HG03135 (cell line): Measurements from ENCODE around the gene ZCCHC9.
A peak's percentile ranks its signal among the peaks of the same experiment; 100 is the strongest.
"Not testable (repeated sequence)": the region's sequence is repeated elsewhere in the genome, so short reads cannot be mapped to it uniquely, and the experiment has no call there.

Experiments
- ATAC-seq: cut with Tn5 transposase; IDR thresholded peaks from one replicate; pipeline ENCODE4 v1.9.1; 2021; ENCODE audit warnings: mild to moderate bottlenecking, moderate library complexity; ENCODE audit not compliant: unreplicated experiment

The ZCCHC9 gene

GRCh38 chr5:81301271-81302015, at the start of gene ZCCHC9:
ZCCHC9 (plus strand) TSS chr5:81301587; CDS start chr5:81304758, 3,171 bp downstream.
- peak; percentile 97 for ATAC-seq

DNA sequence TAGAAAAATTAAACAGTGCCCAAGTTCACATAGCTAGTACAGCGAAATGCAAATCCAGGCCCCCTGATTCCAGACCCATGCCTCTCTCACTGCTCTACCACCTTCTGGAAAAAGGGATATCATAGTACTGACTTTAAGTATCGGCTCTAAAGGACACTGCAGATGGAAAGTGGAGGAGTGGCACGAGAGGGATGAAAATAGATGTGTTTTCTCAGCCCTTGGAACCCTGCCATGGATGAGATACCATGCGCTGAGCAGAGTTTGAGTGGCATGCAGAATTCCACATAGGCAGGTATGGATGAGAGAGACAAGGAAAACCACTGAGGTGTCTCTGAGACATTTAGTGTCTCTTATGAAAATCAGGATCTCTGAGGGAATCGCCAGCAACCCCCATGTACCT, 49.5 kb upstream of the ZCCHC9 start:
- ATAC-seq: no peak

DNA sequence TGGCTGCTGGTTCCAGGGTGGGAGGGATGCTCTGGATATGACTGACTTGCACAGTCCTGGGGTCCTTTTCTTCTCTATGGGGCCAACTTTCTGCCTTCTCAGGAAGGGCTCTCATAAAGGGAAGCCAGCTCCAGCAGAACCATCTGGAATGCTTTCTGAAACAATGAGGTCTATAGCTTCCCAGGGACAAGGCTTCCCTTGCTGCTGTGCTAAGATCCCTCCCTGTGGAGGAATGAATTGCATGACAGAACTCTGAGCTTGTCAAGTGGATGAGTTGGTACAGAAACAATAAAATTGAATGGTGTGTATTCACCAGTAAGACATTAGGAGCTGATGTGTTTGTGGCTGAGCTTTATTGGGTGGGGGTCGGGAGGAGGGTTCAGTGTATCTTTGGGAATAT, 48.5 kb upstream of the ZCCHC9 start:
- ATAC-seq: no peak

DNA sequence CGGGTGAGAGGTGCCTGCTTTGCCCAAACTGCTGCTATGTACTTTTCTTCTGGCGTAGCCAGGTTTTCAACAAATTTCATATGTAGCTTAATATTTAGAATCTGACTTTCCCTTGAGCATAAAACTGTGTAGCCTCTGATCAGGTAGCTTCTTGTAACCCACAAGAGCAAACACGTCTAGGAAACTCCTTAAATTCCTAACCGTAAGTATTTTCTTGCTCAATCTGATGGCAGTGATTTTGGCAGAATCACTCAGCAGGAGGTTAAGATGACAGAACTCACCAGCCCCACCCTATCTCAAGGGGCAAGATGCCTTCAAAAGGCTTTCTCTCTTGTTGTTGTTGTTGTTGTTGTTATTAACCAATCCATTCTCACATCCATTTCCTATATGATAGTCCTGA, 47.5 kb upstream of the ZCCHC9 start:
- ATAC-seq: no peak

- no peak for ATAC-seq
Observed at GRCh38 chr5:81254886-81255559, 46.4 kb upstream of the ZCCHC9 start.

GRCh38 chr5:81256766-81257165, 44.6 kb upstream of the ZCCHC9 start:
- no peak for ATAC-seq

DNA sequence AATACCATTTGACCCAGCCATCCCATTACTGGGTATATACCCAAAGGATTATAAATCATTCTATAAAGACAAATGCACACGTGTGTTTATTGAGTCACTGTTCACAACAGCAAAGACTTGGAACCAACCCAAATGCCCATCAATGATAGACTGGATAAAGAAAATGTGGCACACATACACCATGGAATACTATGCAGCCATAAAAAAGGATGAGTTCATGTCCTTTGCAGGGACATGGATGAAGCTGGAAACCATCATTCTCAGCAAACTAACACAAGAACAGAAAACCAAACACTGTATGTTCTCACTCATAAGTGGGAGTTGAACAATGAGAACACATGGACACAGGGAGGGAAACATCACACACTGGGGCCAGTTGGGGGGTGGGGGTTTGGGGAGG, 38.6 kb upstream of the ZCCHC9 start:
- ATAC-seq: not testable (repeated sequence)

DNA sequence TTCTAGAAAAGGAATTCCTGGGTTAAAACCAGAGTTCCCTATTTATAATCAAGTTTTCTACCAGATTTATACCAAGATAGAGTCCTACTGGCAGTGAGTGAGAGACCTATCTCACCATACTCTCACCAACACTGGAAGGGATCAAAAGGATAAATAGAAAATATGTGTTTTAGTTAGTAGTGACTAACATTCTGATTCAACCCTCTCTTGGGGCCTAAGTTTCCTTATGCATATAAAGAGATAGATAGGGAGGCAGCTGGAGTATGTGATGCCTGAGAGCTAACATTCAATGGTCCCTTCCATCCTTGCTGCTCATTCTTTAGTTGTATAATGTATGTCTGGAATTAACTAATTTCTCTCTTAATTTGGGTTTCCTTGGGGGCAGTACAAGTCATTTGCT, 36.3 kb upstream of the ZCCHC9 start:
- no peak for ATAC-seq

GRCh38 chr5:81268521-81269196, 32.7 kb upstream of the ZCCHC9 start:
- ATAC-seq: no peak

DNA sequence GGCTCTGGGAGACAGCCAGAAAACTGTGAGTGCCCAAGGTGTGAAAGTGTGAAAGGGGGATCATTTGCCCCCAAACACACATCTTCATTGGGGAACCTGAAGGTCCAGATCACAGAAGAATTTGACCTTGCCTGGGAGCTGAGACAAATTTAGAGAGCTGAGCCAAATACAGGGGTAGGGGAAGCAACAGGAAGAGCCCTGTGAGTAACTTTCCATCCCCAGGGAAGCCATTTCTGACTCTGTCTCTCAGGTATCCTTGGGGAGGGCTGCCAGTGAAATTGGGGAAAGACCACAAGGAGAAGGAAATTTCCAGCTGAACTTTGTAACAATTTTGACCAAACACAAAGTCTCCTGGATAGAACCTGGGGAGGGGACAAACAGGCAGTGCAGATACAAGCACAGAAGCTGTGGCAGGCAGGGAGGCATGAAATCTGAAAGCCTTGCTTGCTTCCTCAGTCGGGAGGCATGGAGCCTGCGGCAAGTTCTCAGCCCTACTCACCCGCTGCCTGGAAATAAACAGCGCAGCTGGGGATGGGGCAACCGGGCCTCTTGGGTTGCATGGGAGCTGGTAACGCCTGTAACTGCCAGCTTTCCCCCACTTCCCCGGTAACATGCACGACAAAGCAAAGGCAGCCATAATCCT, 31.5 kb upstream of the ZCCHC9 start:
- no peak for ATAC-seq

DNA sequence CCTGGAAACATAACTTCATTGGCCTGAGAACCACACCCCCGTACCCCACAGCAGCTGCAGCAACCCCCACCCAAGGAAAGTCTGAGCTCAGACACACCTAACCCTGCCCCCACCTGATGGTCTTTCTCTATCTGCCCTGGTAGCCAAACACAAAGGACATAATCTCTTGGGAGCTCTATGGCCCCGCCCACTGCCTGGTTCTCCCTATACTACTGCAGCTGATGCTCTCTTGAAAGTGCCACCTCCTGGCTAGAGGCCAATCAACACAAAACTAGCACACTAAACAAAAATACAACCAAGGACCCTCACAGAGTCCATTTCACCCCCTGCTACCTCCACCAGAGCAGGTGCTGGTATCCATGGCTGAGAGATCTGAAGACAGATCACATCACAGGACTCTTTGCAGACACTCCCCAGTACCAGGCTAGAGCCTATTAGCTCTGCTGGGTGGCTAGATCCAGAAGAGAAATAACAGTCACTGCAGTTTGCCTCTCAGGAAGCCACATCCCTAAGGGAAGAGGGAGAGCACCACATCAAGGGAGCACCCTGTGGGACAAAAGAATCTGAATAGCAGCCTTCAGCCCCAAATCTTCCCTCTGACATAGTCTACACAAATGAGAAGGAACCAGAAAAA, 30.9 kb upstream of the ZCCHC9 start:
- not testable (repeated sequence) for ATAC-seq

- no peak for ATAC-seq
Observed at GRCh38 chr5:81283976-81284375, 17.4 kb upstream of the ZCCHC9 start.

DNA sequence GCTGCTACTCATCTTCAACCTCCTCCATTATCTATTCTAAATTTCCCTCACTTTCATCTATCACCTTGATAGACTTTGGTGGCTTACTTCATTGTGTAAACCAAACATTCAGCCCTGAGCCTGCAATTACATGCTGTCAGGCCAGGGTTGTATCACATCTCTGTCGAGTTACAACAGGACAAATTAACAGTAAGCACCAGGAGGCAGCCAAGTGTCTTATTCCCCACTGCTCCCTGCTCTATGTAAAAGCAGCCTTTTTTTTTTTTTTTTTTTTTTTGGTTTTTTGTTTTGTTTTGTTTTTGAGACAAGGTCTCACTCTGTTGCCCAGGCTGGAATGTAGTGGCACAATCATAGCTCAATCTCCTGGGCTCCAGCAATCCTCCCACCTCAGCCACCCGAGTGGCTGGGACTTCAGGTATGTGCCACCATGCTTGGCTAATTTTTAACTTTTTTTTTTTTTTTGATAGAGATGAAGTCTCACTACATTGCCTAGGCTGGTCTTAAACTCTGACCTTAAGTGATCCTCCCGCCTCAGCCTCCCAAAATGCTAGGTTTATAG, 15.2 kb upstream of the ZCCHC9 start:
- ATAC-seq: no peak

- ATAC-seq: no peak
Observed at GRCh38 chr5:81288021-81288433, 13.4 kb upstream of the ZCCHC9 start.

GRCh38 chr5:81290146-81290545, 11.2 kb upstream of the ZCCHC9 start:
- ATAC-seq: no peak

- no peak for ATAC-seq
Observed at GRCh38 chr5:81292130-81292529, 9.3 kb upstream of the ZCCHC9 start.

DNA sequence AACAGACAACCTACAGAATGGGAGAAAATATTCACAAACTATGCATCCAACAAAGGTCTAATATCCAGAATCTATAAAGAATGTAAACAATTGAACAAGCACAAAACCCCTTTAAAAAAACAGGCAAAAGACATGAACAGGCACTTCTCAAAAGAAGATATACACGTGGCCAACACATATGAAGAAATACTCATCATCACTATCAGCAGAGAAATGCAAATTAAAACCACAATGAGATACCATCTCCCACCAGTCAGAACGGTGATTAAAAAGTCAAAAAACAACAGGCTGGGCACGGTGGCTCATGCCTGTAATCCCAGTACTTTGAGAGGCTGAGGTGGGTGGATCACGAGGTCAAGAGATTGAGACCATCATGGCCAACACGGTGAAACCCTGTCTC, 7.4 kb upstream of the ZCCHC9 start:
- ATAC-seq: not testable (repeated sequence)

- no peak for ATAC-seq
Observed at GRCh38 chr5:81297531-81297930, 3.9 kb upstream of the ZCCHC9 start.

- ATAC-seq: no peak
Observed at GRCh38 chr5:81300921-81301270, 491 bp upstream of the ZCCHC9 start.

DNA sequence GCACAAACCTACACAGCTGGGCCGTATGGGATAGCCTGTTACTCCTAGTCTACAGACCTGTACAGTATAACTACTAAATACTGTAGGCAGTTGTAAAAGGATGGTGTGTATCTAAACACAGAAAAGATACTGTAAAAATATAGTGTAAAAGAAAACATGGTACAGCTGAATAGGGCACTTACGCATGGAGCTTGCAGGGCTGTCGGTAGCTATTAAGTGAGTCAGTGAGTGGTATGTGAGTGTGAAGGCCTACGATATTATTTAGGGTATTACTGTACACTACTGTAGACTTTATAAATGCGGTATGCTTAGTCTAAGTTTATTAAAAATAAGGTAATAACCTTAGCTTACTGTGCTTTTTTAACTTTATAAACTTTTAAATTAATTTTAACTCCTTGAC, 1.2 kb downstream of the ZCCHC9 start:
- ATAC-seq: no peak

DNA sequence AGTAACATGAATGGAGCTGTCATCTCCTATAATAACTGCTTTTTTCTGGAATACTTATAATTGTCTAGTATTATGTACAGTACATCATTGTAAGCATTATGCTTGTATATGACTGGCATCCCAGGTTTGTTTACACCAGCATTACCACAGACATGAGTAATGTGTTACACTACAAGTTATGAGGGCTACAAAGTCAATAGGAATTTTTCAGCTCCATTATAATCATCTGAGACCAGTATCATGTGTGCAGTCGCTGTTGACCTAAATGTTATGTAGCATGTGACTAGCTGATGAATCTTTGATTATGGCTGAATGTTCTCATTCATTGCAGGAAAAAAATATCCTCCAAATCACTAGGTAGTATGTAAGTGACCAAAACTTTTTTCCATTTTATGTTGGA, 2.2 kb downstream of the ZCCHC9 start:
- no peak for ATAC-seq
